Activated gamma-delta T cell treated with anti-CD3 and anti-CD28 coated beads, Interleukin-2, amount 50 U/mL, for 16 hours (primary cell): Measurements from ENCODE around the gene GRK4.
A peak's percentile ranks its signal among the peaks of the same experiment; 100 is the strongest.

Experiments
- DNase-seq: peaks from one replicate; pipeline ENCODE4 v3.0.0-alpha.2; 2020; ENCODE audit warnings: low read depth

GRK4 gene

GRCh38 chr4:3073158-3074077 lies 110.0 kb downstream of the GRK4 start:
- DNase-seq: peak; percentile 2

GRCh38 chr4:3074078-3074845 lies 110.9 kb downstream of the GRK4 start, which contains the start of the genes HTT and HTT-AS:
HTT (plus strand) TSS chr4:3074681; CDS start chr4:3074826, 145 bp downstream.
HTT-AS (minus strand) TSS chr4:3074538.
- DNase-seq: peak; percentile 93

GRCh38 chr4:3074846-3075651 lies 111.7 kb downstream of the GRK4 start:
- peak; percentile 10 for DNase-seq

- DNase-seq: no peak
These were observed 112.2 kb downstream of the GRK4 start for GRCh38 chr4:3075652-3075981.

GRCh38 chr4:3077796-3078195 lies 114.4 kb downstream of the GRK4 start:
- DNase-seq: no peak

GRCh38 chr4:3079694-3080123 lies 116.3 kb downstream of the GRK4 start:
- no peak for DNase-seq

GRCh38 chr4:3082925-3083515 lies 119.6 kb downstream of the GRK4 start:
- DNase-seq: no peak

- DNase-seq: no peak
These were observed 120.4 kb downstream of the GRK4 start for GRCh38 chr4:3083732-3084131.

GRCh38 chr4:3085948-3086670 lies 122.7 kb downstream of the GRK4 start:
- DNase-seq: no peak

GRCh38 chr4:3087115-3087797 lies 123.9 kb downstream of the GRK4 start:
- DNase-seq: no peak
